ENCODE measurements around the gene ECHDC1.

- TF ChIP-seq CTCF (IDR thresholded peaks at IDR 0.05) (no peak), ZFX (IDR thresholded peaks at IDR 0.05; ENCODE audit: borderline replicate concordance) (no peak)
Observed at GRCh38 chr6:127341471-127342202, 1.8 kb downstream of the ECHDC1 start.

All from 22Rv1 (cell line).